GM13976 (cell line): ENCODE data around the gene PEX10.

Experiments used
- DNase-seq: peaks from one replicate; pipeline ENCODE4 v3.0.0; 2012; ENCODE audit warnings: low spot score
- in situ Hi-C: fragments of 300-500 bp; cut with MboI; formaldehyde crosslinking; loops from one replicate; pipeline ENCODE4 v1.12.0; 2022; ENCODE audit warnings: low sequenced_read_pairs, mixed read lengths, inconsistent platforms; ENCODE audit not compliant: unreplicated experiment
- TF ChIP-seq, protein P1 (sequence below): IDR thresholded peaks from 2 replicates; pipeline ENCODE4 v1.5.1; 2012; ENCODE audit warnings: borderline replicate concordance, mild to moderate bottlenecking; ENCODE audit not compliant: insufficient read depth; ENCODE audit errors: extremely low read depth, missing control alignments, control extremely low read depth

The PEX10 gene

DNA sequence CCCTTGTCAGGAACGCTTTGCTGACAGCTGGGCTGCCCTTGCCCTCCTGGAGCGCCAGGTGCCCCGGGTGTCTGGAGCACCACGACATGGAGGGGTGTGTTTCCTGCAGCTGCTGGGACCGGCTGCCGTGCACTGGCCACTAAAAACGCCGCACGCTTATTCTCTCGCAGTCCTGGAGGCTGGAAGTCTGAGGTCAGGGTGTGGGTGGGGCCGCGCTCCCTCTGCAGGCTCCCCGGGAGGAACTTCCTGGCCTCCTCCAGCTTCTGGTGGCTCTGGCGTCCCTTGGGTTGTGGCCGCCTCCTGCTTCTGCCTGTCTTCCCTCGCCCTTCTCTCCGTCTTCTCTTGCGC lies 35.7 kb upstream of the PEX10 start:
- TF ChIP-seq, protein P1, sequence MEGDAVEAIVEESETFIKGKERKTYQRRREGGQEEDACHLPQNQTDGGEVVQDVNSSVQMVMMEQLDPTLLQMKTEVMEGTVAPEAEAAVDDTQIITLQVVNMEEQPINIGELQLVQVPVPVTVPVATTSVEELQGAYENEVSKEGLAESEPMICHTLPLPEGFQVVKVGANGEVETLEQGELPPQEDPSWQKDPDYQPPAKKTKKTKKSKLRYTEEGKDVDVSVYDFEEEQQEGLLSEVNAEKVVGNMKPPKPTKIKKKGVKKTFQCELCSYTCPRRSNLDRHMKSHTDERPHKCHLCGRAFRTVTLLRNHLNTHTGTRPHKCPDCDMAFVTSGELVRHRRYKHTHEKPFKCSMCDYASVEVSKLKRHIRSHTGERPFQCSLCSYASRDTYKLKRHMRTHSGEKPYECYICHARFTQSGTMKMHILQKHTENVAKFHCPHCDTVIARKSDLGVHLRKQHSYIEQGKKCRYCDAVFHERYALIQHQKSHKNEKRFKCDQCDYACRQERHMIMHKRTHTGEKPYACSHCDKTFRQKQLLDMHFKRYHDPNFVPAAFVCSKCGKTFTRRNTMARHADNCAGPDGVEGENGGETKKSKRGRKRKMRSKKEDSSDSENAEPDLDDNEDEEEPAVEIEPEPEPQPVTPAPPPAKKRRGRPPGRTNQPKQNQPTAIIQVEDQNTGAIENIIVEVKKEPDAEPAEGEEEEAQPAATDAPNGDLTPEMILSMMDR, result no peak
- in situ Hi-C loops, result no loop called here
- DNase-seq, result no peak

- TF ChIP-seq, protein P1, result no peak
- in situ Hi-C loops, result no loop called here
- no peak for DNase-seq
Observed at GRCh38 chr1:2447276-2448097, 35.1 kb upstream of the PEX10 start.

GRCh38 chr1:2446861-2447260 lies 34.5 kb upstream of the PEX10 start:
- DNase-seq, result no peak
- TF ChIP-seq, protein P1, result no peak
- in situ Hi-C loops, result no loop called here

- in situ Hi-C loops, result no loop called here
- DNase-seq, result no peak
- TF ChIP-seq, protein P1, result no peak
Observed at GRCh38 chr1:2446394-2446793, 34.0 kb upstream of the PEX10 start.

- TF ChIP-seq, protein P1, result no peak
- in situ Hi-C loops, result no loop called here
- DNase-seq, result no peak
Observed at GRCh38 chr1:2445823-2446215, 33.5 kb upstream of the PEX10 start.

DNA sequence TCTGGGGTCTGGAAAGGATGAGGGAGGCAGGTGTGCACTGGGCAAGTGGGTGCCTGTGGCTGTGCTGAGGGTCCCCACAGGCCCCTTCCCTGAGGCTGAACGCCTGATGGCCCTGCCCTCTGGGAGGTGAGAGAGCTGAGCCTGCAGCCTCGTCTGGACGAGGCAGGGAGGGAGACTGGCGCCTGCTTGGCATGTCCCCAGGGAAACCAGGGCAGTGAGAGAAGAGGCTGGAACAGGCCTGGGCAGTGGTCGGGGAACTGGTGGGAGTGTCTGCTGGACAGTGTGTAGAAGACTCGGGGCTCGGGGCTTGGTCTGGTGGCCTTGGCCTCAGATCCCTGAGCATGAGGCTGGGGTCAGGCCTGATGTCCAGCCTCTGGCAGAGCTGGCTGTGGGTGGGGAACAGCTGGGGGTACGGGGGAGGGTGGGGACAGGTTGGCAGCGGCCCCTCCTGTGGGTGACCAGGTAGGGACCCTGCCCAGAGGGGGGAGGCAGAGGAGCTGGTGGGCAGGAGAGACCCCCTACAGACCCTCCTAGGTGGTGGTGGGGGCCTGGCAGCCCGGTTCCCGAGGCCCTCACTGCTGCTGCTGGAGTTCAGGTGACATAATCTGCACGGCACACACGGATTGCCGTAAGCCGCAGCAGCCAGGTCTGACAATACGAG lies 32.9 kb upstream of the PEX10 start:
- TF ChIP-seq, protein P1, result no peak
- DNase-seq, result no peak
- in situ Hi-C loops, result no loop called here

- TF ChIP-seq, protein P1, result no peak
- in situ Hi-C loops, result no loop called here
- no peak for DNase-seq
Observed at GRCh38 chr1:2444138-2444591, 31.8 kb upstream of the PEX10 start.
